Activated CD8-positive, alpha-beta memory T cell treated with anti-CD3 and anti-CD28 coated beads, Interleukin-2, amount 50 U/mL, for 1 hour (primary cell): ENCODE data around the gene MLIP.
"Not testable (repeated sequence)": the region's sequence is repeated elsewhere in the genome, so short reads cannot be mapped to it uniquely, and the experiment has no call there.

Experiments
- DNase-seq: peaks from one replicate; pipeline ENCODE4 v3.0.0-alpha.2; 2020; ENCODE audit errors: extremely low read depth

The MLIP gene, protein sequence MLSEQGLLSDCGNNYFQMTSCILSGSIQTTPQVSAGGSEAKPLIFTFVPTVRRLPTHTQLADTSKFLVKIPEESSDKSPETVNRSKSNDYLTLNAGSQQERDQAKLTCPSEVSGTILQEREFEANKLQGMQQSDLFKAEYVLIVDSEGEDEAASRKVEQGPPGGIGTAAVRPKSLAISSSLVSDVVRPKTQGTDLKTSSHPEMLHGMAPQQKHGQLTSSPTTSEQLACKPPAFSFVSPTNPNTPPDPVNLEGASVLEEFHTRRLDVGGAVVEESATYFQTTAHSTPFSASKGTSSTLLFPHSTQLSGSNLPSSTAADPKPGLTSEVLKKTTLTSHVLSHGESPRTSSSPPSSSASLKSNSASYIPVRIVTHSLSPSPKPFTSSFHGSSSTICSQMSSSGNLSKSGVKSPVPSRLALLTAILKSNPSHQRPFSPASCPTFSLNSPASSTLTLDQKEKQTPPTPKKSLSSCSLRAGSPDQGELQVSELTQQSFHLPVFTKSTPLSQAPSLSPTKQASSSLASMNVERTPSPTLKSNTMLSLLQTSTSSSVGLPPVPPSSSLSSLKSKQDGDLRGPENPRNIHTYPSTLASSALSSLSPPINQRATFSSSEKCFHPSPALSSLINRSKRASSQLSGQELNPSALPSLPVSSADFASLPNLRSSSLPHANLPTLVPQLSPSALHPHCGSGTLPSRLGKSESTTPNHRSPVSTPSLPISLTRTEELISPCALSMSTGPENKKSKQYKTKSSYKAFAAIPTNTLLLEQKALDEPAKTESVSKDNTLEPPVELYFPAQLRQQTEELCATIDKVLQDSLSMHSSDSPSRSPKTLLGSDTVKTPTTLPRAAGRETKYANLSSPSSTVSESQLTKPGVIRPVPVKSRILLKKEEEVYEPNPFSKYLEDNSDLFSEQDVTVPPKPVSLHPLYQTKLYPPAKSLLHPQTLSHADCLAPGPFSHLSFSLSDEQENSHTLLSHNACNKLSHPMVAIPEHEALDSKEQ

DNA sequence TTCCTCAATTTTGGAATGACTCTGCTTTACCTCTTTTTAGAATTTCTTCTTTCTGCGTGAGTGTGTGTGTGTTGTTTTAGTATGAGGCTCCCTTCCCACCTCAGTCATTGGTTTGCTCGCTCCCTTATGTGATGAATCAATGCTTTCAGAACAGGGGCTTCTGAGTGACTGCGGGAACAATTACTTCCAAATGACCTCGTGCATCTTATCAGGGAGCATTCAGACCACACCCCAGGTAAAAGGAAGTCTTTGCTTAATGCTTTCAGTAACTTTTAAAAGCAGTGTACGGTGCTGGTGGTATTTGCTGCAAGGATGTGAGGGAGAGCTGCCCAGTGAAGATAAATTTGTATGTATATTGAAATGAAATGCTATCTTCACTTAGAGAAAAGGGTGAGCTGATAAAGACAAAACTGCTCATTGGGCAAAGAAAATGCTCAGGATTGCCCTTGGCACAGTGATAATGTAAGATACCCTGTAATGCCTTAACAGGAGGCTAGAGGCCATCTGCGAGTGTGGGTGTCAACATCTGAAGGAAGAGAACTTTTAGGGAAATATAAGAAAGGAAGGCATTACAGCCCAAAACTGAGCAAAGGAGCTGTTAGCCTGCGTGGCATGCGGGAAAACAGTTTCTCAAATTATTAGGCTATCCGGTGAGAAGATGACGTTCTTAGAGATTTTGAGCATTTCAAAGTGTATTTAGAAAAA, at the start of gene MLIP:
Gene MLIP, plus strand, starts transcription at position 103 of the 705 bp plus-strand sequence. Its CDS starts 37 bp downstream, at position 140.
- DNase-seq = no peak

DNA sequence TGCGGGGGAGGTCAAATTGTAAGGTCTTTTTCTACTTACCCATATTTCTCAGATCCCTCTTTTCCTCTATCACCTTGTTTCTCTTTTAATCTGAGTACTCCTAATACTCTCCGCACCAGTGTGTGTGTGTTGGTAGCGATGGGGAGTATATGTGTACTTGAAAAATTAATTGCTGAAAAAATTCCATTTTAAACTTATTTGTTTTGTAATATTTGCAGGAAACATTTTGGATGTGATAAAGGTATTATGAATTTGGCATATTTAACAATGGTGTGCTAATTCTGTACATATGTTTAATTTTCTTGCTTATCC, 48.1 kb upstream of the MLIP start:
- DNase-seq = no peak

DNA sequence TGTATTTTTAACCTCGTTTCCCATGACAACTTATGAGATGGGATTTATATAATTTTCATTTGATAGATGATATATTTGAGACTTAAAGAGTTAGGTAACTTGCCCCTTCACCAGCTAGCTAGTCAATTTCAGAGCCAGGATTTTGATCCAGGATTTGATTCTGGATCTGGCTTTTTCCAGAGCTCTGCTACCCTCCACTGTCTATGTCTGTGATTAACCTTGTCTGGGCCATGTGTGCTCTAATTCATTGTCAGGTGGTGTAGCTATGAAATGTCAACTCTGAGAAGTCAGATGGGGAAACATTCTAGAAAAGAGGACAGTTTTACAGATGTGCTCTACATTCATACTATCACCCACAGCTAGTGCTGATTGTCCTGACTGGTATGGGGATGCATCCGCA, 42.5 kb upstream of the MLIP start:
- DNase-seq = no peak

DNA sequence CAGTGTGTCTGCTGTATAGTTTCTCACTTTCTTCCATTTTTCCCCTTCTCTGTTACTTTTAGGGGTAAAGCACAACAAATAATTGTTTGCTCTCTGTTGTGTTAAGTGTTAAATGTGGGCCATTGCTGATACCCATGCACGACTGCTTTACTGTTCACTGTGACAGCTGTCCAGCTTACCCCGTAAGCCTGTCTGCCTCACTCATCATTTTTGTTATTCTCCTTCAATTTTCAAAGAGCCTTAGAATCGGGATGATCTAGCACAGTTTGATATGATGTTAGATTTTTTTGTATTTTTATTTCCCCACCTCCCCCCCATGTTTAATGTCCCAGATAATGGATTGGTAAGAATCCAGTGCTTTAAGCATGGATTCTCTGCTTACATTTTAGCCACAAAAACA, 41.2 kb upstream of the MLIP start:
- DNase-seq = no peak

DNA sequence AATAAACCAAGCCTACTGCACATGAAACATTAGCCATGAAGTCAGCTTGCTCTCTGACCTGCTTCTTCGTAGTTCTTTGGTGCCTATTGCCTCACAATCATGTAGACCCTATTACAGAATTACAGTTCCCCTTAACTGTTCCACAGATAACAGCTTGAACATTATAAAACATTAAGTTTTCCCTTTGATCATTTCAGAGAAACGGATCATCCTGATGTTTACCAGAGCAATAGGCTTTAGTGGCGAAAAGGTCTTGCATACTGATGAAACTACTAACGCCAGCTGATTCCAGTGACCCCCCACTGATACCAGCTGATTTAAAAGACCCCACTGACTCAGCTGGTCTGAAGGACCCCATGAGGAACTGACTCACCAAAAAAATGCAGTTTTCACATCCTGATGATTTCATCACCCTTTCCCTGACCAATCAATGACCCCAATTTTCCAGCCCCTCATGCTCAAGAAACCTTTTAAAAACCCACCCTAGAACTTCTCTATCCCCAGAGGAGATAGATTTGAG, 39.4 kb upstream of the MLIP start:
- no peak for DNase-seq

DNA sequence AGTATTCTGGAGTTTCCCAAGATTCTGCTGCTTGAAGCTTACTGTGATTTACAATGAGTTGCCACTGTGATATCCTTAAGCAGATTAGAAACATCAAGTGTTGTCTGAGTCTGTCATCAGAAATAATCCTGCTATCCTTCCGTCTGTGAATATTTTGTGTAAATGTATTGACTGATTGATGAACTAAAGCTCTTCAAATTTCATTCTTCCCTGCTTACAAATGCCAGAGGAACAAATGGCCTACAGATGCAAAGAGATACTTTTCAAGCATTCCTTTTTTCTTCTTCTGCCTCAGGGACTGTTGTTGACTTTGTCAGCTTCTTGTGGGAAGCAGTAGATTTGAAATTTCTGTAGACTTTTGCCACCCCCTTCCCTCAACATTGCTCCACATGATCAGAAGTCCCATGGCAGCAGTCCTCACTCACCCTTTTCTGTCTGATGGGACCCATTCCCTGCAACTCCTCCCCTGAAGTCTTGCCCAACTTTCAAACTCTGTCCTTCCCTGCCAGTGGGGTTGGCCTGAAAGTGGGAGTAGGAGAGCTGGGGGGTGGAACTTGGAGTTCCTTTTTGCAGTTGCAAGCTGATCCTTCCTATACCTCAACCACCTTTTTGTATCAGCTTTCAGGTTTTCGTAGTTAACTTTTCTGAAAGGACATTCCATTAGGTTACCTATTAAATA, 38.5 kb upstream of the MLIP start:
- no peak for DNase-seq

DNA sequence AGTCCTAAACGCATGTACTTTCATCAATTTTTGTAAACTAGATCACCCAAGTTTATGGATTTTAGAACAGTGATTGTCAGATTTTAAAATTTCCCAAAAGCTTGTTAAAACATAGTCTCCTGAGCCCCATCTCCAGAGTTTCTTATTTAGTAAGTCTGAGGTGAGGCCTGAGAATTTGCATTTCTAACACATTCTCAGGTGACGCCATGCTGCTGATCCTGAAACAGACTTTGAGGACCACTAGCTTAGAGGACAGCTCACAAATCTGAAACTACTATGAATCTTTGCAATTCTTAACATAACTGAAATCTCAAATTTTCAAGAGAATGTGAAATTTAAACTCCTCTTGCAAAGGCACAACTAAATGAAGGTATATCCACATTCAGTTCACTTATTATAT, 37.8 kb upstream of the MLIP start:
- DNase-seq = no peak

DNA sequence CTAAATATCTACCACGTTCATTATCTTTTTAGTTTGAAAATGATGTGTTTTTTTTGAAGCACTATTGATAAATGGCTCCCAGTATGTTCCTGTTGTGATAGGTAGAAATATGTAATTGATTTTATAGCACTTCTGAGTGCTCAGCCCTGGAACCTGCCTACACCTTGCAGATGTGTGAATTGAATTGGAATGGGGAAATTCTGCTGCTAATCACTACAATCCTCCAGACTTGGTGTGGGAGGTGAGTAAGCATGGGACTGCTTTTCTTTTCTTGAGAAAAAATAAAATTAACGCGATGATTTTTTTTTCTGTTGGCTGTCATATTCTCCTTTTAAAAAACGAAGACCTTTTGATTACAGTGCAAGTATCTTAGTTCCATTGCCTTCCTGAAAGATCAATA, 37.1 kb upstream of the MLIP start:
- DNase-seq = no peak

DNA sequence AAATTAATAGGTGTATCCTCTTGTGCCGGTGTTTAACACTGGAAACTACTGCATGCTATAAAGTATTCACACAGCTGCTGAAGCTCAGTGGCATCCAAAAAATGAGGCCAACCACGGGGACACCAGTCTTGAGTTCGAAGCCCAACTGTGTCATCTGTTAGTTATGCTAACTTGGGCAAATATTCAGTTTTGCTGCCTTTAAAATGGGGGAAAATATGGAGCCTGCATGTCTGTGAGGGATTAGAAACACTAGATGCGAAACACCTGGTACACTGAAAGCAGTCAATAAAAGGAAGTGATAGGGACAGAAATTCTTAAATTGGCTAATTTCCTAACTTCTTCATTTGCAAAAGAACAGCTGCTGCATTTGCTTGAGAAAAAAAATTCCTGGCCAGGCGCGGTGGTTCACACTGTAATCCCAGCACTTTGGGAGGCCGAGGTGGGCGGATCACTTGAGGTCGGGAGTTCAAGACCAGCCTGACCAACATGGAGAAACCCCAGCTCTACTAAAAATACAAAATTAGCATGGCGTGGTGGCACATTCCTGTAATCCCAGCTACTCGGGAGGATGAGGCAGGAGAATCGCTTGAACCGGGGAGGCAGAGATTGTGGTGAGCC, 36.6 kb upstream of the MLIP start:
- DNase-seq = no peak

DNA sequence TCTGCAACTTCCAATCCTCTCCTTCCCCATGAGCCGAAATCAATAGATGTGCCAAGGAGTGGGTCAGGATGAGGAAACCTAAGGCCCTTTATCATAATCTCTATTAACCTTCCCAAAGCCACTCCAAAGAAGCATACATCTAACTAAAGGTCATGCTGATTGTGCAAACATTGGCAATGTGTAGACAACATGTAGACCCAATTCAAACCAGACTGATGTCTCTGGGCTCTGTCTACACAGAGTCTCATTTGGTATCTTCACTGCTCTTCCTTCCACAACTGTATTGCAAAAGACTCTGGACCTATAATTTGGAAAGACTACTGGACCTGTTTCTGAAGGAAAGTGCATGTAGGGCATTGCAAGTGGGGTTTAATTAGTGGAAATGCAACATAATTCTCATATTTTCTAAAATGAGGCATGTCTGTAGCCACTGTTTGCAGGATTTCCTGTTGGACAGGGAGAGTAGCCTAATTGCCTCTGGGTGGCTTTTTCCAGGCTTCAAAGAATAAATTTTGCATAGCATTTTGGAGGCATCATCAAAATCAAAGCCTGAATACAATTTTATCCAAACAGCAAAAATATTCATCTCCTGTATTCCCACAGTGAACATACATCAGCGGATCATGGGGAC, 35.0 kb upstream of the MLIP start:
- no peak for DNase-seq

DNA sequence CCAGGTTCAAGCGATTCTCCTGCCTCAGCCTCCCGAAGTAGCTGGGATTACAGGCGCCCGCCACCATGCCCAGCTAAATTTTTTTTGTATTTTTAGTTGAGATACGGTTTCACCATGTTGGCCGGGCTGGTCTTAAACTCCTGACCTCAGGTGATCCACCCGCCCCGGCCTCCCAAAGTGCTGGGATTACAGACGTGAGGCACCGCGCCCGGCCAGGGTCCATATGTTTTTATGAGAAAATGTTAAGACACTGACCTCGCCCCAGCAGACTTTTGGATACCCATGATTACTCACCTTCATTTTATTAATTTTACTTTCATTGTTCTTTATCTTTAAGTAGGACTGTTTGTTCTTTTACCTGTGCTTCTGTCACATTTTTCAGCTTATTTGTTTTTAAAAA, 29.7 kb upstream of the MLIP start:
- not testable (repeated sequence) for DNase-seq

DNA sequence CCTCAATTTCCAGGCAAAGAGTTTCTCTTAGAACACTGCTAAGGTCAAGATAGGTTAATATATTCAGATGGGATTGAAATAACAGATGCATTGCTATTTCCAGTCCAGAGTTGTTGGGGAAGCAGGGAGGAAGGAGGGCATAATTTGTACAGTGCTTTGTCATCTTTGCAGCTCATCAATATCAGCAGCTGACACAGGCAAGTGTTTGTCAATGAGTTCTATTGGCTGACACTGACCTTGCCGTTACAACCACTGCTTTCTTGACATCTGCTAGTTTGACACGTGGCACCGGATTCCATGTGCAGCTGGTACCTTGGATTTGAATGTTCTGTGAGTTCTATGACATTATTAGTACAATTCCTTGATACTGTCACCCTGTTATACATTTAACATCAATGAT, 28.0 kb upstream of the MLIP start:
- no peak for DNase-seq

DNA sequence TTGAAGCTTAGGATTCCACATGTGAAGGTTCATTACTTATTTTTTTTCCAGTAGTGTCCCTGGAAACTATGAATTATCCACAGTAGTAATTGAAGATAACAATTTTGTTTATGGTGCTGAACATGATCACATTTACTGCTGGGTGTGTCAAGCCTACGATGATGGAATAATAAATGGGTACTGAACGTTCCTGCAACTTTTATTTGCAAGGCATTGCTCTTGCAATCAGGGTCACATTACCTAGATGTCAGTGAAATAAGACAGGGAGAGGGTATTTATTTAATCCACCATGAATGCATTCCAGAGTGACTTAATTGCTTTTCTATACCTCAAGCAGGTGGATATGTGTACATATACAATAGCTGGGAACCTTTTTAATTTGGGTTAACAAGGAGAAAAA, 27.0 kb upstream of the MLIP start:
- no peak for DNase-seq

DNA sequence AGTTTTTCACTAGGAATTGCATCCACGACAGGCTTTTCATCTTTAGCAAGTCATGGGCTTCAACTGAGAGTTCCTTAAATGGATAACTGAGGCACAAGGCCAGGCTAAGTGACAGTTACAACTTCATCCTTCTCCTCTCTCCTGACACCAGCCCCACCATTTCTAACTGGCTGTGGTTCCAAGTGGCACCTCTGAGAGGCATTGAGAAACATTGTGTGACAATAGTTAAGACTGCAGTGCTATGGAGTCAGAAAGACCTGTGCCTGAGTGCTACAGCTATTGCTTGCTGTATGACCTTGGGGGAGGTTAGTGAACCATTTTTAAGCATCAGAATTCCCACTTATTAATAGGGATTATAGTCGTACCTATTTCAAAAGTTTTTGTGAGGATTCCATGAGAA, 26.2 kb upstream of the MLIP start:
- DNase-seq = no peak

DNA sequence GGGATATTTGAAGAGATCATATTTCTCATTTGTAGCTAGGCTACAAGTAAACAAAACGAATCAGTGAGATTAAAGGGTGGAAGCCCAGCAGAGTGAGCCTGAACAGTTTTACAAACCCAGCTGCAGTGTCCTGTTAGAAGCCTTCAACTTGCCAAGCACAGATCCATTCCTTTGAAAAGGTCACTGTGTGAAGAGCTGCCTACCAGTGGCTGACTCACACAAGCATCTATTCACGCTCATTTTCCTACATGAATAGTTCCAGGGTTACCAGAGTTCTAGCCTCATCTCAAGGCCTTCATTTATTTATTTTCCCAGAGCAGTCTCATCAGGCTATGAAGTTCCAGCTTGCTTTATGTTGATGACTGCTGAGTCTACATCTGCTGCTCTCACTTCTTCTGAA, 25.7 kb upstream of the MLIP start:
- DNase-seq = no peak

DNA sequence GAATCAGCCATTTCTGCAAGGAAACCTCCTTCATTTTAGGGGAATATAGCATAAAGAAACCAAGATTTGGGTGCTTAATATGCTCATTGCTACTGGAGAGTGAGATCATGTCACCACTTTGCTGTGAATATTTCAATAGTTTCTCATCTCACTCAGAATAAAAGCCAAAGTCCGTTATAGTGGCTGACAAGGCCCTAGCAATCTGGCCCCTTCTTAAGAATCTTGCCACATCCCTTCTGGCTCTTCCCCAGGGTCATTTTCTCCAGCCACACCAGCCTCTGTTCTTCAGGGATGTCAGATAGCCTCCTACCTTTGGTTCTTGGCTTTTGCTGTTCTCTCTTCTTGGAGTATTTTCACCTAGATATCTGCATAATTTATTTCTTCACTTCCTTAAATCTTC, 24.8 kb upstream of the MLIP start:
- no peak for DNase-seq

DNA sequence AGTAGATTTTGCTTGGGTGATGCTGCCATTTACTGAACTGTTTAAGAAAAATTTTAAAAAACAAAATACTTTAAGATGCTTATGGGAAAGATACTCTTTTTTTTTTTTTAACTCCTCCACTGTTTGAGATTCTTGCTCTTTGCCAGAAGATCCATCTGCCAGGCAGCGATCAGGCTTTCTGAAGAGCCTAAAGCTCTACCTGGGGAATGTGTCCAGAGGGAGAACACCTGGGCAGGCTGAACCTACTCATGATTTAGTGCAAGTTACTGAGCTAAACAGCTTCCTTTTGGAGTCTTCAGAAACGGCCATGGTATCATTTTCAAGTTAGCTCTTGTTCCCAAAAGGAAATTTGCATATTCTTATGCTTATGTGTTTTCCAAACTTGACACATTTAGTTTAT, 23.5 kb upstream of the MLIP start:
- no peak for DNase-seq

DNA sequence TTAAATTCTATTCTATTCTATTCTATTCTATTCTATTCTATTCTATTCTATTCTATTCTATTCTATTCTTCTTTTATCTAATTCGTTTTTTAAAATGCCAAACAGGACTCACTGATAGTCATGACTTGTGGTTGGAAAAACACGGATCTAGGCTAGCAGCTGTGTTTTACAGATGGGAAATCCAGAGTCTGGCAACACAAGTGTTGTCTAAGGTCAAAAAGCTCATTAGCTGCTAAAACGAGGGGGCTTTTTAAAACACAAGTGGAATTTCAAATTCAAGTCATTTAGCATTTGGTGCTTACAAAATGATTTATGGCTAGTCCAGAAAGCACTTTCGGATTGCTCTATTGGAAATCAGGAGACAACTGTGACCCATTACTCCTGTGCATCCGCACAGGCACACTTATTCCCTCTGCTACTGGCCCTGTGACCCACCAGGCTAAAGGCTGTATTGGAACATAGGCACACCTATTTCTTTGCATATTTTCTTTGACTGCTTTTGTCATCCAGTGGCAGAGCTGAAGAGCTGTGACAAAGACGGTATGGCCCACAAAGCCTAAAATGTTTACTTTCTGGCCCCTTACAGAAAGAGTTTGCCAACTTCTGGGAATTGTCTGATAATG, 17.8 kb upstream of the MLIP start:
- no peak for DNase-seq

DNA sequence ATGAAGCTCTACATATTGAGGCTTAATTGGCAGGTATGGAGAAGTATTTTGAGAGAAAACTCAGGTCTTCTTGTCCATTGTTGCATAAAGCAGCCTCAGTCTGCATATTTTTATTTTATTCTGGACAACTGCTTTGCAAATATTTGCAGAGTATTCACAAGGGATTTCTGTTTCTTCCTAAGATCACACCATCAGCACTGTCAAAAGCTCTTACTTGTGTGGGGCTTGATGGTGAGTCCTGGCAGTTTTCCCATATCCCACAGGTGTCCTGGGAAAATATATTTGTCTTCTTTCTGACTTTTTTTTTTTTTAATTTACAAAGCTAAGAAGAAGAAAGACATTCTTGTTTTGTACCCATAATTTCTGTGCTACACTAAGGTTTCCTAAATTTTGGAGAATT, 16.9 kb upstream of the MLIP start:
- no peak for DNase-seq

DNA sequence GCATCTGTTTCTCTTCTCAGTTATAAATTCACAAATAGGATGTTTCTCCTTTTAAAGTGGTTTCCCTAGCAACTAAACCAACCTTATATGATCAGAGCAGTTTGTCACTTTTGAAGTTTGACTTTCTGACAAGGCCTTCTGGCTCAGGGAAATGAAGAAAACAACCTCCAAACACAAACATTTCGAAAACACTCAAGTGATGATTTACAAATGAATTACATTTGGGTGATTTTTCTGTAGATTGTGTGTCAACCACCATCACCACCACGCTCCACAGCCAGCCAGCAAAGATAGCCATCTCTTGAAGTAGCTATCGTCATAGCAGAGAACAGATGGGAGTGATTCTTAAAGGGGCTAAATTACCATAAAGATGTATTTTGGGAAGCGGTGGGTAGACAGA, 16.5 kb upstream of the MLIP start:
- no peak for DNase-seq
